ENCODE results near the gene ZFAND3. TPM values are rescaled to one million over a fixed set of nuclear protein-coding genes. Genes with fewer than 3 reads are reported as not detected.

Gene ZFAND3
- total and polyA plus RNA-seq, 2 donors, result 25.4 to 68.9 TPM

GRCh38 chr6:37785663-37786270 is 33.8 kb upstream of the ZFAND3 start:
- Histone ChIP-seq H3K4me3 (ENCODE audit: low read depth, low read length) (no peak overlapping the region), H3K4me1 (ENCODE audit: insufficient read depth) (no peaks in the 10 kb centered on the region), H3K27ac (ENCODE audit: low read depth) (no peak overlapping the region), H3K36me3 (ENCODE audit: insufficient read depth) (no peaks in the 10 kb centered on the region)
- no peak for DNase-seq (ENCODE audit: extremely low spot score)
- whole genome bisulfite sequencing, result 84% methylated on average over 18 of the region's 18 CpGs

- H3K27ac ChIP-seq (ENCODE audit: low read depth), result no peak overlapping the region
- DNase-seq (ENCODE audit: extremely low spot score), result no peak
- H3K36me3 ChIP-seq (ENCODE audit: insufficient read depth), result no peaks in the 10 kb centered on the region
- WGBS, result 88% methylated on average over 2 of the region's 2 CpGs
- no peak overlapping the region for H3K4me3 ChIP-seq (ENCODE audit: low read depth, low read length)
- H3K4me1 ChIP-seq (ENCODE audit: insufficient read depth), result no peaks in the 10 kb centered on the region
Observed at GRCh38 chr6:37787216-37787615, 32.3 kb upstream of the ZFAND3 start.

- 60% methylated on average over 2 of the region's 2 CpGs for WGBS
- H3K4me1 ChIP-seq (ENCODE audit: insufficient read depth), result no peaks in the 10 kb centered on the region
- no peaks in the 10 kb centered on the region for H3K36me3 ChIP-seq (ENCODE audit: insufficient read depth)
- DNase-seq (ENCODE audit: extremely low spot score), result no peak
- H3K27ac ChIP-seq (ENCODE audit: low read depth), result no peak overlapping the region
- H3K4me3 ChIP-seq (ENCODE audit: low read depth, low read length), result no peak overlapping the region
Observed at GRCh38 chr6:37788259-37788658, 31.3 kb upstream of the ZFAND3 start.

GRCh38 chr6:37791156-37791919 is 28.2 kb upstream of the ZFAND3 start:
- Histone ChIP-seq H3K4me1 (ENCODE audit: insufficient read depth) (no peaks in the 10 kb centered on the region), H3K36me3 (ENCODE audit: insufficient read depth) (no peaks in the 10 kb centered on the region), H3K27ac (ENCODE audit: low read depth) (no peak overlapping the region), H3K4me3 (ENCODE audit: low read depth, low read length) (no peak overlapping the region)
- peak; percentile 73 for DNase-seq (ENCODE audit: extremely low spot score)
- WGBS, result 21% methylated on average over 10 of the region's 10 CpGs

GRCh38 chr6:37792457-37793033 is 27.0 kb upstream of the ZFAND3 start:
- DNase-seq (ENCODE audit: extremely low spot score), result no peak
- H3K4me3 ChIP-seq (ENCODE audit: low read depth, low read length), result no peak overlapping the region
- no peaks in the 10 kb centered on the region for H3K36me3 ChIP-seq (ENCODE audit: insufficient read depth)
- H3K27ac ChIP-seq (ENCODE audit: low read depth), result no peak overlapping the region
- WGBS, result 91% methylated on average over 5 of the region's 5 CpGs
- no peaks in the 10 kb centered on the region for H3K4me1 ChIP-seq (ENCODE audit: insufficient read depth)

GRCh38 chr6:37793067-37793466 is 26.5 kb upstream of the ZFAND3 start:
- Histone ChIP-seq H3K36me3 (ENCODE audit: insufficient read depth) (no peaks in the 10 kb centered on the region), H3K4me1 (ENCODE audit: insufficient read depth) (no peaks in the 10 kb centered on the region), H3K4me3 (ENCODE audit: low read depth, low read length) (no peak overlapping the region), H3K27ac (ENCODE audit: low read depth) (no peak overlapping the region)
- WGBS, result 73% methylated on average over 6 of the region's 6 CpGs
- DNase-seq (ENCODE audit: extremely low spot score), result no peak

- Histone ChIP-seq H3K27ac (ENCODE audit: low read depth) (no peak overlapping the region), H3K4me3 (ENCODE audit: low read depth, low read length) (no peak overlapping the region), H3K4me1 (ENCODE audit: insufficient read depth) (no peaks in the 10 kb centered on the region), H3K36me3 (ENCODE audit: insufficient read depth) (no peaks in the 10 kb centered on the region)
- WGBS, result 74% methylated on average over 1 of the region's 1 CpG
- no peak for DNase-seq (ENCODE audit: extremely low spot score)
Observed at GRCh38 chr6:37794825-37795224, 24.7 kb upstream of the ZFAND3 start.

- H3K4me1 ChIP-seq (ENCODE audit: insufficient read depth), result no peaks in the 10 kb centered on the region
- 84% methylated on average over 11 of the region's 11 CpGs for WGBS
- H3K4me3 ChIP-seq (ENCODE audit: low read depth, low read length), result no peak overlapping the region
- no peak overlapping the region for H3K27ac ChIP-seq (ENCODE audit: low read depth)
- no peaks in the 10 kb centered on the region for H3K36me3 ChIP-seq (ENCODE audit: insufficient read depth)
- no peak for DNase-seq (ENCODE audit: extremely low spot score)
Observed at GRCh38 chr6:37798436-37799262, 20.9 kb upstream of the ZFAND3 start.

- WGBS, result 62% methylated on average over 5 of the region's 5 CpGs
- Histone ChIP-seq H3K4me1 (ENCODE audit: insufficient read depth) (no peaks in the 10 kb centered on the region), H3K36me3 (ENCODE audit: insufficient read depth) (no peaks in the 10 kb centered on the region), H3K4me3 (ENCODE audit: low read depth, low read length) (no peak overlapping the region), H3K27ac (ENCODE audit: low read depth) (no peak overlapping the region)
- DNase-seq (ENCODE audit: extremely low spot score), result no peak
Observed at GRCh38 chr6:37799263-37799644, 20.3 kb upstream of the ZFAND3 start.

GRCh38 chr6:37800703-37801604 is 18.6 kb upstream of the ZFAND3 start:
- H3K4me1 ChIP-seq (ENCODE audit: insufficient read depth), result no peaks in the 10 kb centered on the region
- DNase-seq (ENCODE audit: extremely low spot score), result no peak
- no peak overlapping the region for H3K27ac ChIP-seq (ENCODE audit: low read depth)
- H3K4me3 ChIP-seq (ENCODE audit: low read depth, low read length), result no peak overlapping the region
- WGBS, result 82% methylated on average over 10 of the region's 10 CpGs
- no peaks in the 10 kb centered on the region for H3K36me3 ChIP-seq (ENCODE audit: insufficient read depth)

- Histone ChIP-seq H3K36me3 (ENCODE audit: insufficient read depth) (no peaks in the 10 kb centered on the region), H3K4me3 (ENCODE audit: low read depth, low read length) (no peak overlapping the region), H3K4me1 (ENCODE audit: insufficient read depth) (no peaks in the 10 kb centered on the region), H3K27ac (ENCODE audit: low read depth) (no peak overlapping the region)
- no peak for DNase-seq (ENCODE audit: extremely low spot score)
Observed at GRCh38 chr6:37801605-37801940, 18.0 kb upstream of the ZFAND3 start.

GRCh38 chr6:37802810-37803209 is 16.7 kb upstream of the ZFAND3 start:
- Histone ChIP-seq H3K4me3 (ENCODE audit: low read depth, low read length) (no peak overlapping the region), H3K27ac (ENCODE audit: low read depth) (no peak overlapping the region), H3K36me3 (ENCODE audit: insufficient read depth) (no peaks in the 10 kb centered on the region), H3K4me1 (ENCODE audit: insufficient read depth) (no peaks in the 10 kb centered on the region)
- no peak for DNase-seq (ENCODE audit: extremely low spot score)
- WGBS, result 90% methylated on average over 2 of the region's 2 CpGs

- Histone ChIP-seq H3K4me1 (ENCODE audit: insufficient read depth) (no peaks in the 10 kb centered on the region), H3K4me3 (ENCODE audit: low read depth, low read length) (no peak overlapping the region), H3K27ac (ENCODE audit: low read depth) (no peak overlapping the region), H3K36me3 (ENCODE audit: insufficient read depth) (no peaks in the 10 kb centered on the region)
- WGBS, result 86% methylated on average over 1 of the region's 1 CpG
- DNase-seq (ENCODE audit: extremely low spot score), result no peak
Observed at GRCh38 chr6:37804586-37804985, 14.9 kb upstream of the ZFAND3 start.
